ENCODE results near the gene SLC22A2. TPM values are rescaled to one million over a fixed set of nuclear protein-coding genes. Genes with fewer than 3 reads are reported as not detected.

Gene SLC22A2
- total and polyA plus RNA-seq, 2 experiments from 2014 or later: 0.94 to 1.1 TPM

GRCh38 chr6:160203076-160203475, 55.5 kb downstream of the SLC22A2 start:
- Histone ChIP-seq H3K27ac (ENCODE audit: low read depth) (no peak overlapping the region), H3K4me3 (no peak overlapping the region), H3K36me3 (ENCODE audit: insufficient read depth) (peaks cover 10% of the 10 kb centered on the region), H3K27me3 (ENCODE audit: insufficient read depth) (no peaks in the 10 kb centered on the region), H3K9me2 (ENCODE audit: insufficient read depth) (peaks cover 6% of the 10 kb centered on the region; the same call in 1 of the 2 replicates), H3K4me1 (ENCODE audit: insufficient read depth) (no peaks in the 10 kb centered on the region), H3K4me2 (no peak overlapping the region), H3F3A (replicated peaks; ENCODE audit: low read depth) (no peaks in the 10 kb centered on the region), H4K20me1 (replicated peaks; ENCODE audit: insufficient read depth) (no peaks in the 10 kb centered on the region), H3K79me2 (replicated peaks; ENCODE audit: insufficient read depth) (no peaks in the 10 kb centered on the region), H2AFZ (no peak overlapping the region)
- no peak overlapping the region for H3K4me3 Mint-ChIP-seq
- ATAC-seq (no peak), DNase-seq (ENCODE audit: low spot score) (no peak)
- peaks cover 20% of the 10 kb centered on the region for H3K9me3 Mint-ChIP-seq
- H3K27me3 Mint-ChIP-seq (ENCODE audit: insufficient read depth, low read depth, poor library complexity): no peaks in the 10 kb centered on the region
- H3K27ac Mint-ChIP-seq: no peak overlapping the region
- H3K36me3 Mint-ChIP-seq (ENCODE audit: low read depth): peaks cover 14% of the 10 kb centered on the region
- TF ChIP-seq, protein P1, sequence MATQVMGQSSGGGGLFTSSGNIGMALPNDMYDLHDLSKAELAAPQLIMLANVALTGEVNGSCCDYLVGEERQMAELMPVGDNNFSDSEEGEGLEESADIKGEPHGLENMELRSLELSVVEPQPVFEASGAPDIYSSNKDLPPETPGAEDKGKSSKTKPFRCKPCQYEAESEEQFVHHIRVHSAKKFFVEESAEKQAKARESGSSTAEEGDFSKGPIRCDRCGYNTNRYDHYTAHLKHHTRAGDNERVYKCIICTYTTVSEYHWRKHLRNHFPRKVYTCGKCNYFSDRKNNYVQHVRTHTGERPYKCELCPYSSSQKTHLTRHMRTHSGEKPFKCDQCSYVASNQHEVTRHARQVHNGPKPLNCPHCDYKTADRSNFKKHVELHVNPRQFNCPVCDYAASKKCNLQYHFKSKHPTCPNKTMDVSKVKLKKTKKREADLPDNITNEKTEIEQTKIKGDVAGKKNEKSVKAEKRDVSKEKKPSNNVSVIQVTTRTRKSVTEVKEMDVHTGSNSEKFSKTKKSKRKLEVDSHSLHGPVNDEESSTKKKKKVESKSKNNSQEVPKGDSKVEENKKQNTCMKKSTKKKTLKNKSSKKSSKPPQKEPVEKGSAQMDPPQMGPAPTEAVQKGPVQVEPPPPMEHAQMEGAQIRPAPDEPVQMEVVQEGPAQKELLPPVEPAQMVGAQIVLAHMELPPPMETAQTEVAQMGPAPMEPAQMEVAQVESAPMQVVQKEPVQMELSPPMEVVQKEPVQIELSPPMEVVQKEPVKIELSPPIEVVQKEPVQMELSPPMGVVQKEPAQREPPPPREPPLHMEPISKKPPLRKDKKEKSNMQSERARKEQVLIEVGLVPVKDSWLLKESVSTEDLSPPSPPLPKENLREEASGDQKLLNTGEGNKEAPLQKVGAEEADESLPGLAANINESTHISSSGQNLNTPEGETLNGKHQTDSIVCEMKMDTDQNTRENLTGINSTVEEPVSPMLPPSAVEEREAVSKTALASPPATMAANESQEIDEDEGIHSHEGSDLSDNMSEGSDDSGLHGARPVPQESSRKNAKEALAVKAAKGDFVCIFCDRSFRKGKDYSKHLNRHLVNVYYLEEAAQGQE (IDR thresholded peaks at IDR 0.05; ENCODE audit: unreplicated experiment): no peak
- 0 out of 3 replicates have a peak, but pooled peaks cover 2% of the 10 kb centered on the region for H3K4me1 Mint-ChIP-seq

DNA sequence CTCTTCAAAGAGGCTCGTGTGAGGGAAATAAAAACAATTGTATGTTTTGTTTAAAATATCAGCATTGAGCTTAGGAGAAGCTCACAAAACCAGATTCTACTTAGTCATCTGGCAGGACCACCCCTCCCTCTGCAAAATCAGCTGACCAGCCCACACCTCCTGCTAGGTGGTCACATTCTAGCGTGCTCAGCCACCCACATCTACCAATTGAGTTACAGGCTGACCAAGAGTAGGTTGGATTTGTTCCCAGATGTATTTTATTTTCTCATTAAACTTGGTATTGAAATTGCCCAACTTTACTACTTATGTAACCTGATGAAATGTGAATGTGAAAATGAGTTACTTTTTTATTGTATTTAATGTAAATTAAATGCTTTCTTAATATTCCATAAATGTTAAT, 56.2 kb downstream of the SLC22A2 start:
- Histone ChIP-seq H3K4me2 (no peak overlapping the region), H3K36me3 (ENCODE audit: insufficient read depth) (peaks cover 4% of the 10 kb centered on the region), H2AFZ (no peak overlapping the region), H3K79me2 (replicated peaks; ENCODE audit: insufficient read depth) (no peaks in the 10 kb centered on the region), H4K20me1 (replicated peaks; ENCODE audit: insufficient read depth) (no peaks in the 10 kb centered on the region), H3K27ac (ENCODE audit: low read depth) (no peak overlapping the region), H3K4me3 (no peak overlapping the region), H3K9me2 (ENCODE audit: insufficient read depth) (peaks cover 6% of the 10 kb centered on the region; the same call in 1 of the 2 replicates), H3K27me3 (ENCODE audit: insufficient read depth) (no peaks in the 10 kb centered on the region), H3K4me1 (ENCODE audit: insufficient read depth) (no peaks in the 10 kb centered on the region), H3F3A (replicated peaks; ENCODE audit: low read depth) (no peaks in the 10 kb centered on the region)
- H3K9me3 Mint-ChIP-seq: peaks cover 13% of the 10 kb centered on the region
- no peaks in the 10 kb centered on the region for H3K27me3 Mint-ChIP-seq (ENCODE audit: insufficient read depth, low read depth, poor library complexity)
- H3K4me3 Mint-ChIP-seq: no peak overlapping the region
- DNase-seq (ENCODE audit: low spot score): no peak
- no peak overlapping the region for H3K27ac Mint-ChIP-seq
- H3K36me3 Mint-ChIP-seq (ENCODE audit: low read depth): peaks cover 8% of the 10 kb centered on the region; the same call in 2 of the 3 replicates
- no peak for ATAC-seq
- 0 out of 3 replicates have a peak, but pooled peaks cover 2% of the 10 kb centered on the region for H3K4me1 Mint-ChIP-seq
- no peak for TF ChIP-seq NANOG (IDR thresholded peaks at IDR 0.05; ENCODE audit: borderline replicate concordance)
- TF ChIP-seq, protein P1 (IDR thresholded peaks at IDR 0.05; ENCODE audit: unreplicated experiment): no peak
- no peak for TF ChIP-seq CREB1 (CRISPR knock-in tag; IDR thresholded peaks at IDR 0.05; ENCODE audit: low read depth)
- no peak for TF ChIP-seq STAT1 (IDR thresholded peaks at IDR 0.05; ENCODE audit: unreplicated experiment)
- TF ChIP-seq ZNF462 (CRISPR knock-in tag; IDR thresholded peaks at IDR 0.05): no peak
- TF ChIP-seq EZH2phosphoT487 (IDR thresholded peaks at IDR 0.05; ENCODE audit: unreplicated experiment): no peak
- TF ChIP-seq, protein P2, sequence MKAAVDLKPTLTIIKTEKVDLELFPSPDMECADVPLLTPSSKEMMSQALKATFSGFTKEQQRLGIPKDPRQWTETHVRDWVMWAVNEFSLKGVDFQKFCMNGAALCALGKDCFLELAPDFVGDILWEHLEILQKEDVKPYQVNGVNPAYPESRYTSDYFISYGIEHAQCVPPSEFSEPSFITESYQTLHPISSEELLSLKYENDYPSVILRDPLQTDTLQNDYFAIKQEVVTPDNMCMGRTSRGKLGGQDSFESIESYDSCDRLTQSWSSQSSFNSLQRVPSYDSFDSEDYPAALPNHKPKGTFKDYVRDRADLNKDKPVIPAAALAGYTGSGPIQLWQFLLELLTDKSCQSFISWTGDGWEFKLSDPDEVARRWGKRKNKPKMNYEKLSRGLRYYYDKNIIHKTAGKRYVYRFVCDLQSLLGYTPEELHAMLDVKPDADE (IDR thresholded peaks at IDR 0.05): no peak

All from GM23338 (cell line).